ENCODE results near the gene CNGA3. TPM values are rescaled to one million over a fixed set of nuclear protein-coding genes. Genes with fewer than 3 reads are reported as not detected.

CNGA3 gene
- total and polyA plus RNA-seq, 2 of the 8 experiments (the other 6 are each of a cell fraction or from before 2014, with no cell fraction given), result 0.02 TPM; not detected in 1

DNA sequence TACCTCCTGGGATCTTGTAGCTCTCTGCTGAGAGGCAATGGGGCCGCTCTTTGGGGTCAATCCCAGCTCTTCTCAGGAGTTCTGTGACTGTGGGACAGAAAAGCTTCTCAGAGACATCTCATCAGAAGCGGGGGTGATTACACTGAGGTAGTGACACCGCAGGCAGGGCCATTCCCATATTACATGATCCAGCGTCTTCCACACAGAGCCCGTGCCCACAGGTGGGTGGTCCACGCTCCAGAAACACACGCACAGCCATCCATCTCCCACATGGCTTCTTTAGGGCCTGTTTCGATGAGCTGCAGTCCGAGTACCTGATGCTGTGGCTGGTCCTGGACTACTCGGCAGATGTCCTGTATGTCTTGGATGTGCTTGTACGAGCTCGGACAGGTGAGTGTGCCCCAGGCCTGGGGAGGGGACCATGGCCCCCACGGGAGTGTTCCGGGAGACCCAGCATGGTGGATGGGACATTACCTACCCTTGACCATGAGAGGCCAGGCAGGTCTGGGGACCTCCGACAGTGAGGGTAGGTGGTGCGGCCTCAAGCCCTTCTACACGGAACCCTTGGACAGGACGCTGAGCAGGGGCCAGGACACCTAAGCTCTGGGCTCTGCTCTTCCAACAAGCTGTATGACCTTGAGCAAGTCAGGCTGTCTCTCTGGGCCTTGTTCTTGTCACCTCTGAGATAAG lies 45.5 kb downstream of the CNGA3 start (continued):
- TF ChIP-seq GABPA (IDR thresholded peaks at IDR 0.05; ENCODE audit: borderline replicate concordance, insufficient read depth, low read length) (no peak), CTBP2 (IDR thresholded peaks at IDR 0.05; ENCODE audit: borderline replicate concordance, insufficient read depth, insufficient read length, low read length) (no peak), POLR2A (IDR thresholded peaks at IDR 0.05; ENCODE audit: control extremely low read depth in 1 of 2, low read depth in 2 of 2, low read length in 2 of 2) (no peak), POU5F1 (IDR thresholded peaks at IDR 0.05; ENCODE audit: low read depth, low read length) (no peak), SP4 (IDR thresholded peaks at IDR 0.05; ENCODE audit: low read length) (no peak), TBP (IDR thresholded peaks at IDR 0.05; ENCODE audit: low read depth, low read length) (no peak), EZH2 (IDR thresholded peaks at IDR 0.05; ENCODE audit: low read depth, low read length, severe bottlenecking) (no peak), CBX5 (IDR thresholded peaks at IDR 0.05; ENCODE audit: low read depth, low read length) (no peak)
